Tongue (tissue), 2 donors: ENCODE data around the gene TMEM114. TPM values are rescaled to one million over a fixed set of nuclear protein-coding genes. Genes with fewer than 3 reads are reported as not detected.
"Not testable (repeated sequence)": the region's sequence is repeated elsewhere in the genome, so short reads cannot be mapped to it uniquely, and the experiment has no call there.

Experiments
- DNase-seq: peaks from one replicate; pipeline ENCODE4 v3.0.0-alpha.2; 2015
- total RNA-seq: library from RNA; depleted of rRNA; stranded (reverse); fragments of >200 nt; gene quantifications from one replicate; pipeline ENCODE4 v1.2.3, GENCODE V29; 2014

The TMEM114 gene
- total RNA-seq, 1 donor from 2014 or later, result not detected

- peak; percentile 42 for DNase-seq
Measured at GRCh38 chr16:8572919-8573724, 17.2 kb downstream of the TMEM114 start.

GRCh38 chr16:8572063-8572918, 18.0 kb downstream of the TMEM114 start:
- DNase-seq, result no peak

GRCh38 chr16:8571061-8571596, 19.2 kb downstream of the TMEM114 start:
- peak; percentile 27 for DNase-seq

- DNase-seq, result not testable (repeated sequence)
Measured at GRCh38 chr16:8570393-8570792, 19.9 kb downstream of the TMEM114 start.

- no peak for DNase-seq
Measured at GRCh38 chr16:8569650-8570346, 20.5 kb downstream of the TMEM114 start.

- no peak for DNase-seq
Measured at GRCh38 chr16:8568231-8568617, 22.1 kb downstream of the TMEM114 start.

GRCh38 chr16:8567355-8568230, 22.7 kb downstream of the TMEM114 start:
- DNase-seq, result peak; percentile 91

- DNase-seq, result no peak
Measured at GRCh38 chr16:8565498-8565897, 24.8 kb downstream of the TMEM114 start.

GRCh38 chr16:8564934-8565345, 25.4 kb downstream of the TMEM114 start:
- DNase-seq, result no peak

- DNase-seq, result not testable (repeated sequence)
Measured at GRCh38 chr16:8563944-8564540, 26.3 kb downstream of the TMEM114 start.

- DNase-seq, result no peak
Measured at GRCh38 chr16:8561496-8561895, 28.8 kb downstream of the TMEM114 start.

GRCh38 chr16:8555400-8555799, 34.9 kb downstream of the TMEM114 start:
- DNase-seq, result no peak

- DNase-seq, result no peak
Measured at GRCh38 chr16:8554881-8555280, 35.4 kb downstream of the TMEM114 start.

- no peak for DNase-seq
Measured at GRCh38 chr16:8554022-8554421, 36.3 kb downstream of the TMEM114 start.

- no peak for DNase-seq
Measured at GRCh38 chr16:8552487-8553221, 37.7 kb downstream of the TMEM114 start.

GRCh38 chr16:8551388-8552332, 38.7 kb downstream of the TMEM114 start:
- no peak for DNase-seq

GRCh38 chr16:8550728-8551387, 39.5 kb downstream of the TMEM114 start:
- no peak for DNase-seq

- no peak for DNase-seq
Measured at GRCh38 chr16:8549843-8550412, 40.4 kb downstream of the TMEM114 start.
